NCI-H526 (cell line): Measurements from ENCODE around the gene MYO5A.
"Not testable (repeated sequence)": the region's sequence is repeated elsewhere in the genome, so short reads cannot be mapped to it uniquely, and the experiment has no call there.

Source experiments
- DNase-seq, 2 experiments: peaks; one replicate each; lab custom pipeline; 2025; lab: John Stamatoyannopoulos, UW

Gene MYO5A

DNA sequence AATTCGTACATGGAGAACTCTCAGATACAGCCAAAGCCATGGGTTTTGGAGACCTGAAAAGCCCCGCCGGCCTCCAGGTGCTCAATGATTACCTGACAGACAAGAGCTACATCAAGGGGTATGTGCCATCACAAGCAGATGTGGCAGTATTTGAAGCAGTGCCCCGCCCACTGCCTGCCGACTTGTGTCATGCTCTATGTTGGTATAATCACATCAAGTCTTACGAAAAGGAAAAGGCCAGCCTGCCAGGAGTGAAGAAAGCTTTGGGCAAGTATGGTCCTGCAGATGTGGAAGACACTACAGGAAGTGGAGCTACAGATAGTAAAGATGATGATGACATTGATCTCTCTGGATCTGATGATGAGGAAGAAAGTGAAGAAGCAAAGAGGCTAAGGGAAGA lies 23.5 kb downstream of the MYO5A start:
- no peak for DNase-seq

DNA sequence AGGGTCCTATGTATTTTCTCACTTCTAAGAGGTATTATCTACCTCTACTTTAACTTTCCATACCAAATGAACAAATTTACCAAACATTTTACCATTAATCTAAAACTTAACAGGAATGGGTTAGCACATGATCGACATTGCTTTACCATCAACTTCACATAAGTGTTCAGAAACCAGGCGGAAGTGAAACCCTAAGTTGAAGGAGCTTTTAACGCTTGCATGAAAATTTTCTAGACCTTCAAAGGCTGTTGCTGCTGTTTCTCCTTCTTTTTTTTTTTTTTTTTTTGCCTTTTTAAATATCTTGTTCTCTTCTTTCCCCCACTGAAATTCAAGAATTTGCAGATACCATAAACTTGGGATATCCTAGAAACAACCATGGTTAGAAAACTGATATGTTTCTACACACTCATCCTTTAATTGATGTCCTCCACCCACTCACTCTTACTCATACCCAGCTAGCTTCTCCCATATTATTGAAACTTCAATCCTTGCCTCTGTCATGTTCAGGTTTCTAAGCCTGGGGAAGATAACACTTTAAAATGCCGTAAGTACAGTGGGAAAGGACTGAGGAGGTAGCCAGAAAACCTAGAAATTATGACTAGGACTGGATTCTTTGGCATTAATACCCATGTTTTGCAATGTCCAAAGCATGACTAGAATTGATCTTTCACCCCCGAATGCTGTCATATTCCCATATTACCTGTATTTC lies 24.7 kb downstream of the MYO5A start:
- DNase-seq, result no peak

DNA sequence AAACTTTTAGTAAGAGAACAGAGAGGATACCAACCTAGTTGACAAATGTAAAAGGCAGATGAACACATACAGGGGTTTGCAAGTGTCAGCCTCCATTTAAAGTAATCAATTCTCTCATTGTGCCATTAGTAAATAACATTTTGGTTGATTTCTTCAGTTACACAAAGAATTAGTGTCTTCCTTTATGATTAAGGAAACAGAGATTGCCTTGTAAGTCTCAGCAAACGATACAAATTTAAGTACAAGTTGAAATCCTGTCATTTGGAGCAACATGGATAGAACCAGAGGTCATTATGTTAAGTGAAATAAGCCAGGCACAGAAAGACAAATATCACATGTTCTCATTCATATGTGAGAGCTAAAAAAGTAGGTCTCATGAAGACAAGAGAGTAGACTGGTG lies 26.1 kb downstream of the MYO5A start:
- no peak for DNase-seq

DNA sequence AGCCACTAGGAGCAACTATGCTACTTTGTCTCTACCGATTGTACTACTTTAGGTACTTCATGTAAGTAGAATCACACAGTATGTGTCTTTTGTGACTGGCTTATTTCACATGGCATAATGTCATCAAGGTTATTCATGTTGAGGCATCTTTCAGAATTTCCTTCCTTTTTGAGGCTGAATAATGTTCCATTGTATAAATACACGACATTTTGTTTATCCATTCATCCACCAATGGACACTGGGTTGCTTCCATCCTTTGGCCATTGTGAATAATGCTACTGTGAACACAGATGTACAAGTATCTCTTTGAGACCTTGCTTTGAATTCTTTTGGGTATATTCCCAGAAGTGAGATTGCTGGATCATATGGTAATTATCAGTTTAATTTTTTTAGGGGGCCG lies 29.2 kb downstream of the MYO5A start:
- DNase-seq, result no peak

DNA sequence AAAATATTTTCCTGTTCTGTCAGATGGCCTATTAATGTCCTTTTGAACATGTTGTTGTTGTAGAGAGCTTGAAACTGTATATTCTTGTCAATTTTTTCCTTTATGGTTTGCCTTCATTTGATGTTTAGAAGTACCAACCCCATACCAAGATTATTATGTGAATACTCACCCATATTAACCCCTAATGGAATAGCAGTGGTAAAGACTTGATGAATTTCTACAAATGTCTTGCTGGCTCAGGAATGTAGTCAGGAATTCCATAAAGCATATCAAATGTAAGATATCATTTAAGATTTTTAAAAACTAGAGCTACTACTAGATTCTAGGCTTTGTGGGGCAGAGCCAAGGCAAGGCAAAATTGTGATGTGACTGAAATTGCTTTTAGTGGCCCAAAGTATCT lies 30.0 kb downstream of the MYO5A start:
- no peak for DNase-seq

DNA sequence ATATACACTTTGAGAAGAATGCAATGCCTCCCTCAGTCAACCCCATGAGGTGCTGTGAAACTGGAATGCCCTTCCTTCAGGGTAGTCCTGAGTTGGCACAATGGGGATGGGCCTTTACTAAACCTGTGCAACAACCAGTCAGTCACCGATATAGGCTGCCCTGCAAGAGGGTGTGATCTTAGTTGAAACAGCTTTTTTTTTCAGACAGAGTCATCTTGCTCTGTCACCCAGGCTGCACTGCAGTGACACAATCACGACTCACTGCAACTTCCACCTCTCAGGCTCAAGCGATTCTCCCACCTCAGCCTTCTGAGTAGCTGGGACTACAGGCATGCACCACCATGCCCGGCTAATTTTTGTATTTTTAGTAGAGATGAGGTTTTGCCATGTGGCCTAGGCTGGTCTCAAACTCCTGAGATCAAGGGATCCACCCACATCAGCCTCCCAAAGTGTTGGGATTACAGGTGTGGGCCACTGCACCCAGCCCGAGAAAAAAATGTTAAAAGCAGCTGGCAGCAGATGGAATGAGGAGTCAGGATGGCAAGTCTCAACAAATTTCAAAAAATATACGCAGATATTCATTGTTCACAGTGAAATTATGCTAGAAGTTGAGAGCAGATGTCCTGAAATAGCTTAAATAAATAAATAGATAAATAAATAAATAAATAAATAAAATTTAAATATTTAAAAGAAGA lies 31.8 kb downstream of the MYO5A start:
- no peak for DNase-seq

DNA sequence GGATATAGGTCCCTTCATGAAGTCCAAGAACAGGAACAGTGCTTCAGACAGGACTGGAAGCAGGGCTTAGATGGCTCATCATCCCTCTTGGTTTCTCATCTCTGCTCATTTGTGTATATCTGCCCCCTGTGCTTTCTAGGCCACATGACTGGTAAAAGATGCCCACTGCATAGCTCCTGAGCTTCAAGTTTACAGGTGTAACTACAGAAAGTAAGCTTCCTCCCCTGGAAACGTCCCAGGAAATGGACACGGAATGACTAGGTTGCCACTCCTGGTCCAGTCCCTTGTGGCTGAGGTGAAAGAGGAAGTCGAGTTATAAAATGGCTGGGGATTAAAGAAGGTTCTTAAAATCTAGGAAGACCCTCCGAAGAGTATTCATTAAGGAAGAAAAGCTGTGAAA lies 32.5 kb downstream of the MYO5A start:
- DNase-seq, result no peak

DNA sequence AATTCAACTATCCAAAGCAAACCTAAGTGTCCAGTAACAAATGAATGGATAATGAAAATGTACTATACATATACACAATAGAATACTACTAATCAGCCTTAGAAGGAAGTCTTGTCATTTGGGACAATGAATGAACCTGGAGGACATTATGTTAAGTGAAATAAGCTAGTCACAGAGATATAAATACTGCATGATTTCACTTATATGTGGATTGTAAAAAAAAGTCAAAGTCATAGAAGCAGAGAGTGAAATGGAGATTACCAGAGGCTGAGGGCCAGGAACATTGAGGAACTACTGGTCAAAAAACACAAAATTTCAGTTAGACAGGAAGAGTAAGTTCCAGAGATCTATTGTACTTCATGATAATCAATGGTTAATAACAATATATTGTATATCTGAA lies 33.6 kb downstream of the MYO5A start:
- no peak for DNase-seq

DNA sequence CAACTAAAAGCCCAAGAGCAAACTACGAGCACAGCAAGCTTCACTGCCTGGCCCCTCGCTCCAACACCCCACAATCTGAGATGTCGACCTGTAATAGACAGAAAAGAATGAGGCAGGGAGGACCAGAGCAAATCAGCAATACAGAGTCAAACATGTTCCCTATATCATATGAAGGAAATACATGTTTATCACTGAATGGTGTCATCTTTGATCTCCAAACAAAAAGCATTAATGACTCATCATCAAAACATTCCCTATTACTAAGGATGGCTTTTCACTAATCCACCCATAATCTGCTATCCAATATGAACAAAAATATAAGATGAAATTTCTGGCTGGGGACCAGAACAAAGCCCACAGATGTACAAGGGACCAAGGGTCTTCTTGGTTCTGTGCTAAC lies 34.7 kb downstream of the MYO5A start:
- DNase-seq, result no peak

DNA sequence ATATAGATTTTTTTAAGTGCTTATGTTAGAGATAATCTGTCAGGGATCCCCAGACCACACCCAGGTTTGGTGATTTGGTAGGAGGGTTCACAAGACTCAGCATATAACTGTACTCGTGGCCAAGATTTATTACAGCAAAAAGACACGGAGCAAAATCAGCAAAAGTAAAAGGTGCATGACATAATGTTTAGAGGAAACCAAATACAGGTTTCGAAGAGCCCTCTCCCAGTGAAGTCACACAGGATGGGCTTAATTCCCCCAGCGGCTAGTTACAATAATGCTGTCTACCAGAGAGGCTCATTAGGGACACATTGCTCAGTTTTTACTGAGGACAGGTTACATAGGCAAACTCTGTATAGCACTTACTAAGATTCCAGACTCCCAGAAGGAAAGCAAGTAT lies 36.5 kb downstream of the MYO5A start:
- no peak for DNase-seq

DNA sequence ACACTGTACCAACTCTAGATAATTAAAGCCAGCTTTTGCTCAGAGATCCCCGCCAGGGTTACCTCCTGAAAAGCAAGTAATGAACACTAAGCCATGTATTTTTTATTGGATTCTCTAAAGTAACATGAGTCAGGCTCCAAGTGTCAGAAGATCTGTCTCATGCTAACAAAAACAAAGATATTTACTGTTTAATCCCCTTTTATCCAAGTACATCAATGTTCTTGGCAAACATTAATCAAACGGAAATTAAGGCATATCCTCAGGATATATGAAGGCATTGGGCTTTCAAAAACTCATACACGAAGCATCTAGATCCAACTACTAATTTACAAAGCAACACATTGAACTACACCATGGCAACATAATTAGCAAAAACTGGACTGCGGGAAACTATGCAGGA lies 37.2 kb downstream of the MYO5A start:
- DNase-seq, result no peak

DNA sequence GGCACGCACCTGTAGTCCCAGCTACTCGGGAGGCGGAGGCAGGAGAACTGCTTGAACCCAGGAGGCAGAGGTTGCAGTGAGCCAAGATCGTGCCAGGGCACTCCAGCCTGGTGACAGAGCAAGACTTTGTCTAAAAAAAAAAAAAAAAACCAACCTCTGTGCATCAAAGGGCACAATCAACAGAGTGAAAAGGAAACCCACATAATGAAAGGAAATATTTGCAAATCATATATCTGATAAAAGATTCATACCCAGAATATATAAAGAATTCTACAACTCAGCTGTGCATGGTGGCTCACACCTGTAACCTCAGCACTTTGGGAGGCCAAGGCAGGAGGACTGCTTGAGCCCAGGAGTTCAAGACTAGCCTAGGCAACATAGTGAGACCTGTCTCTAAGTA lies 39.2 kb downstream of the MYO5A start:
- DNase-seq, result not testable (repeated sequence)

DNA sequence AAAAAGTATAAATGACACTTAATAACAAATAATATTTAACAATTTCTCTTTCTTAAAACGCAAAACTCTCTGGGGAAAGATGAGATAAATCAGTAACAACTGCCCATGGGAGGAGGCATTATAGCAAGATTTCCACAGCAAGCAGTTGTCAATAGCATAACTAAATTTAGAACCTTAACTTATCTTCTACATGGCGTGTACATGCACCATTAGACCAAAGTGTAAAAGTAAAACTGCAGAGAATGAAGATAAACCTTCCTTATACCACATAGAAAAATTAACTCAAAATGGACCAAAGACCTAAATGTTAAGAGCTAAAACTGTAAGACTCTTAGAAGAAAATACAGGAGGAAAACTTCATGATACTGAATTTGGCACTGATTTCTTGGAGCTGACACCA lies 39.9 kb downstream of the MYO5A start:
- DNase-seq, result no peak

DNA sequence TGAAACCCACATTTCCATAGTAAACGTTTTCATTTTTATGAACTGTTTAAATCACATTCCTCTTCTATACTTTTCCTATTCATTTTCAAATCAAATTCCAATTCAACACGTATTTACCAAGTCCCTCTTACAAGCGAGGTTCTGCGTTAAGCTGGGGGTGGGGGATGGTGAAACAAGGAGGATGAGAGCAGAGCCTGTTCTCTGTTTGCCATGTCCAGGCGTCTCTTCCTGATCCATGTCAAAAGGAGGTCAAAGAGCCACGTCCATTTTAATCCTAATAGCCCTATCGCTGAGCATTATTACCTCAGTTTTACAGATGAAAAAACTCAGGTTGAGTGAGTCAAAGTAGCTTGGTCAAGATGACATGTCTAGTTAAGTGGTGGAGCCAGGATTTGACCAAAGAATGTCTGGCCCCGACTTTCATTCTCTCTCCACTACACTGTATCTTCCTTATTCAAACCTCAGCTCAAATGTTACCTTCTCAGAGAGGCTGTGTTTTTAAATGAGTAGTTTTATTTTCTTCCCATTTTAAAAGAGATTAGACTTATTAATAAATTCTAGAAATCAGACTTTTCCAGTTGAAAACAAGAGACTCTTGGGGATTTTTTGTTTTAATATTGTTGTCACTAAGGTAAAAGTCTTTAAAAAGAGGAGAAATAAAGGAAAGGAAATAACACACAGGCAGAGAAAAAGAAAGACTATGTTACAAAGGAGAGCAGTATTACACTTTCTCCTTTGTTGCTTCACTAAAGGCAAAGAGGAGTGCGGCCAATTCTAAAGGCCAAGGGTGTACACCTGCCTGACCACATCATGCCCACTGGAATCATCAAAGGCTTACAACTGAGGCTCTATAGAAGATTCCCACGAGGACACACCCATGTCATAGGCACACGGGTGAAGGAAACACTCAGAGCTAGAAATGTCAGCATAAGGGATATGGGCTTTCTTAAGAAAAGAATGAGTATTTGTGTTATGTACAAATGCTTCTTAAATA lies 42.4 kb downstream of the MYO5A start:
- no peak for DNase-seq

DNA sequence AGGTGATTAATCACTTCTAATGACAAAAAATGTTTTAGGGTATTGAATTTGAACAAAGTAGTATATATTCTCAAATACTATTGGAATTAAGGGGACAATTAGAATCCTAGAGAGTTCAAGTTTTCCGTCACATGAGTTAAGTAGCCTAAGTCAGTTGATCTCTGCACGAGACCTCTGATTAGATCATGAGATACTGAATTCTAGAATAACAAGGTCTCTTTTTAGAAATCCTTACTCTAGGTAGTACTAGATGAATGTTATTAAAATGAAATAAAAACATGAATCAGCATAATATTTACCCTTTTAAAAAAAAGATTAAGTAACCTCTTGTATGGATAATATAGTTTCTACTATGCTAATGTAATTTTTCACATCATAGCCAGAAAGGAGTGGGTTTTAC lies 43.4 kb downstream of the MYO5A start:
- DNase-seq, result no peak

DNA sequence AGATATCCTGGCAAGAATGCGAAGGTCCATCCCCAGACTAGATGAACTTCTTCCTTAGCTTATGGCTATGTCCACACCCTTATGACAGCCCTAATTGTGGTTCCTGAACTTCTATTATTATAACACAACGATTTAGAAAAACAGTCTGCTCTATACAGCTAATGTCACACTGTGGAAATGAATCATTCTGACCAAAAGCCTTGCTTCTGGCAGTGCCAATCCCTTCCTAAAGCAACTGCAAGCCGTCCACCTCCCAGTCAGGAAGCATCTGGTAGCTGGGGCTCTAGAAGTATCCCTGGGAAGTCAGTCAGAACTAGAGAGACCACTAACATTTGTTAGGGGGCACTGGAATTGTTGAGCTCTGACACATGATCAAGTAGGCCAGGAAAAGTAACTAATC lies 45.0 kb downstream of the MYO5A start:
- no peak for DNase-seq

DNA sequence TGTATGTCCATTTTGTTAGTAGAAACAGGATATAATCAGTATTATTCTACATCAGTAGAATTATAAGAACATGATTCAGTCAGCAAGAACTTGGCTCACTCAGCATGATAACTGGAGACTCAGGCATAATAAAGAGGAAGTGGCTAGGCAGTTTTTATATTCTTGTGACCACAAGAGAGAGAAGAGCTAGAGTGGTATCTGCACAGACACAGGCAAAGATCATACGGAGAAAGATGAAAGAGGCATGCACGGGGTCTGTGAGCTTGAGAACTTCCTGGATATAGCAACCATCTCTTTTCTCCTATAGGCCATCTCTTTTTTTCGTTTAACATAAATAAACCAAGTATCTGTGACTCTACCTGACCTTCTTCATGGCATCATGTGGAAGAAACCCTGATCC lies 46.8 kb downstream of the MYO5A start:
- DNase-seq, result no peak

DNA sequence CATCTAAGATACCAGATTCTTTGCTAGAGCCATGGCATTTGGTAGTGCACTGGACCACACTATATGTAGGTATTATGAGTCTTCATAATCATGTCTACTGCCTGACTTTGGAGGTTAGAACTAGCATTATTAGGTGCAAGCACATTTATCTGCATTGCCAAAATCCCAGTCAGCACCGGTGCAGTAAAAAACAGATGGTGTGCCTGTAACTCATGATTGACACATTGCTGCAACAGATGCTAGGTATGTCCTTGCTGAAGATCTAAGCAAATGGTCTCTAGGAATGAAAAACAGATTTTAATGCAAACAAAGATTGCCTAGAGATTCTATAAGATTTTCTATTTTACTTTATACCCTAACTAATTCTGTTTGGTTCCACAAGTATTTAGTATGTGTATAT lies 47.7 kb downstream of the MYO5A start:
- DNase-seq, result no peak

DNA sequence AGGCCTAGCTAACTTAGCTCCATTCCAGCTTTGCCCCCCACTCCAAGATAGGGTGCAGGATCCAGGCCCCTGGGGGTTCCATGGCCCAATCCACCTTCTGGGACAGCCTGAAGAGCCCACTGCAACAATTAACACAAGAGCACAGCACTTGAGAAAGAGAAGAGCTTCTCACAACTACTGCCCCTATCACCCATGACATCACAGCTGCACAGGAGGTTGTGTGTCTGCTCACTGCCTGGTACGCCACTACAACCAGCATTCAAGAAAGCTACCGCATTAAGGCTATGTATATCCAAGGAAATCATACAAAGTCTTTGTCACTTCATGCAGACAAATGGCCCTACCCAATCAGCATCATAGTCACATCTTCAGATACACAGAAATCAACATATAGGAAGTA lies 62.0 kb downstream of the MYO5A start:
- no peak for DNase-seq

DNA sequence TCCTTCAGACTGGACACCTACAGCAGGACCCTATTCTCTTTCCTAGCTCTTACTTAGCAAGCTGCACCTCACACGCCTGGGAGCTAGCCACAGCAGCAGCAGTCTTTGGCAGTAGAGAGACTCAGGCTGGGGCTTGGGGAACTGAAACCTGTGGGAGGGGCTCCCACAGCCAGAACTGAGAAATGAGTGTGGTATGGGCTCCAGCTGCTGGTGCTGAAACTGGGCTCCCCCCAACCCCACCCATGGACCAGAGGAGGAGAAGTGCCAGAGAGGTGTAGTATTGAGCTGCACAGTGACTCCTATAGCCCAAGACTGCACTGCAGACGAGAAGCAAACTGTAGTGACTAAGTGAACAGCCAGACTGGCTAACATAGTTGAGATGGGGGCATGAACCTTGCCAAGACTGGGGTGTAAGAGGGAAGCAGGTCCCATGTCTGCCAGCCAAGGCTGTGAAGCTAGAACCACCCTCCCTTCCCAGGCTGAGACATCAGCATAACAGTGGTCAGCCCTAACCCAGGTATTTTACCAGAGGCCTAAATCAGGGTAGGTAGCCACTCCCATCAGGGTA lies 62.5 kb downstream of the MYO5A start:
- no peak for DNase-seq

DNA sequence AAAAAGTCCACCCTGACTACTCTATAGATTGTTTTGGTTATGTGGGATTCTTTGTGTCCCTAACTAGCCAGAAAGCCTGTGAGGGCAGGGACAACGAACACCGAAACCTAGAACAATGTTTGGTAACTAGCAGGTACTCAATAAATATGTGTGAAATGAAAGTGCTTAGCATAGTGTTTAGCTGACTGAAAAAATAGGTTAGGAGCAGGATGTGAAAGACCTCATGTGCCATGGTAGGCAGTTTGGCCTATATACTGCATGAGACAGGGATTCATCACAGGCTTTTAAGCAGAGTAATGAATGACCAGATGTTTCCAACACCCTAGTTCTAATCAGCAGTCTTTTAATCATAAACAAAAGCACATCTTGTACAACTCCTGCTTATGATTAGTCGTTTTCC lies 64.2 kb downstream of the MYO5A start:
- DNase-seq, result no peak

DNA sequence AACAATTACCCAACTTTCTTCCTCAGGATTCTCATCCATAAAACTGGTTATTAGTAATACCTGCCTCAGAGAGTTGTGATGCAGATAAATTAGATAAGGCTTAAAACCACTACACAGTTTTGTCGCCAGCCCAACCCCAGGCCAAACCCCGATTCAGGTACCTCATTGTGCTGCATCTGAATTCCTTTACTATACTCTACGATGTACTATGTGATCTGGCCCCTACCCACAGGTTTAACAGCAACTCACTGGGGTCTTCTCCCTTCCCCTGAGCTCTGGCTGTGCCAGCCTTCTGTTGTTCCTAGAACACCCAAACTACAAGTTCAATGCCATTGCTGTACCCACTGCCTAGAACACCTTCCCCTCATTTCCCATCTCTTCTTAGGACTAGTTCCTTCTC lies 64.6 kb downstream of the MYO5A start:
- no peak for DNase-seq

DNA sequence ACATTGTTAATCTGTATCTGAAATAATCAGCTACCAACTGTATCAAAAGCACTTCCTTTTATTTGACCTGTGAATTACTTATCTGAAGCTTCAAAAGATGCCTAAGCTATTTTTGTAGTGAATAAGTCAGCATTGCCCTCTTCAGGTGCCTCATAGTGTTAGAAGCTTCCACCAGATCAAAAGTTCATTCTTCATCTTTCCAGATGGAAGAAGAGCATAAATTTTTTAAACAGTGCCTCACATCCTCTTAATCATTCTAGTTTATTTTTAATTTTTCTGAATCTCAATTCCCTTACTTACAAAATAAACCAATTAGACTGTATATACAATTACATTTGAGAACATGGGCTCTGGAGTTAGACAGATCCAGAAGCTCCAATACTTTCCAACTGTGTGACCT lies 65.0 kb downstream of the MYO5A start:
- no peak for DNase-seq
